GM12878 (cell line): ENCODE data around the gene BBS9. TPM values are rescaled to one million over a fixed set of nuclear protein-coding genes. Genes with fewer than 3 reads are reported as not detected.

Source experiments
- ATAC-seq: fragments of 200-7000 bp; cut with Tn5 transposase; 3 replicates; pipeline ENCODE4 v1.9.1; 2020; ENCODE audit warnings: mild to moderate bottlenecking, moderate library complexity
- BruUV-seq: library from RNA; stranded (reverse); fragments of 400-500 nt; replicated peaks from 2 replicates; lab custom pipeline; 2021; lab: Mats Ljungman, UMichigan
- CTCF ChIA-PET: fragments of 300-600 bp; sonication (Branson Sonifier 250); formaldehyde crosslinking; extraction: SDS; loops from one replicate; lab custom pipeline; 2021; ENCODE audit warnings: inconsistent platforms; lab: Yijun Ruan, JAX
- POLR2A ChIA-PET: fragments of 350-600 bp; formaldehyde crosslinking; extraction: SDS; loops from one replicate; lab custom pipeline; 2021; ENCODE audit warnings: inconsistent platforms; lab: Charles Lee
- RAD21 ChIA-PET: fragments of 300-600 bp; sonication (Branson Sonifier 250); formaldehyde crosslinking; loops from one replicate; lab custom pipeline; 2023; ENCODE audit warnings: antibody characterized with exemption; ENCODE audit not compliant: unreplicated experiment; lab: Charles Lee
- SMC1A ChIA-PET: fragments of 300-600 bp; sonication (Branson Sonifier 250); formaldehyde crosslinking; loops from one replicate; lab custom pipeline; 2023; ENCODE audit not compliant: unreplicated experiment, uncharacterized antibody; lab: Charles Lee
- DNase-seq: peaks from one replicate; pipeline ENCODE4 v3.0.0-alpha.2; 2011; ENCODE audit warnings: low read depth, low spot score
- FAIRE-seq: peaks from 3 replicates; lab custom pipeline; 2011; peaks lifted over from hg19 to GRCh38; lab: Jason Lieb, UNC
- H2AFZ ChIP-seq: 2 replicates; pipeline ENCODE4 v1.6.0; 2011; ENCODE audit warnings: low read depth, low read length, control low read depth; ENCODE audit not compliant: control insufficient read depth
- H3K27ac ChIP-seq: 2 replicates; pipeline ENCODE4 v1.5.1; 2011; ENCODE audit warnings: control low read depth; ENCODE audit not compliant: control insufficient read depth, insufficient read depth
- H3K27me3 ChIP-seq, 2 experiments: replicated peaks in 1 of 2; 2 replicates each; pipeline versions ENCODE4 v1.6.0 to v1.6.1; 2011; ENCODE audit warnings: low read length in 1 of 2; ENCODE audit not compliant: control insufficient read depth in 2 of 2, insufficient read depth in 2 of 2
- H3K36me3 ChIP-seq, 2 experiments: 2 replicates each; pipeline ENCODE4 v1.5.1; 2011; ENCODE audit warnings: low read length in 1 of 2; ENCODE audit not compliant: control insufficient read depth in 2 of 2, insufficient read depth in 2 of 2
- H3K4me1 ChIP-seq: 2 replicates; pipeline ENCODE4 v1.6.1; 2011; ENCODE audit warnings: mild to moderate bottlenecking, low read length, moderate library complexity, mixed read lengths; ENCODE audit not compliant: control insufficient read depth, insufficient read depth
- H3K4me2 ChIP-seq: 2 replicates; pipeline ENCODE4 v1.6.0; 2011; ENCODE audit warnings: control low read depth; ENCODE audit not compliant: control insufficient read depth, insufficient read depth
- H3K4me3 ChIP-seq: fragments of 200-600 bp; sonication (generic); 2 replicates; pipeline ENCODE4 v1.5.1; 2016
- H3K79me2 ChIP-seq: 2 replicates; pipeline ENCODE4 v1.6.0; 2011; ENCODE audit warnings: low read length; ENCODE audit not compliant: control insufficient read depth, insufficient read depth
- H3K9ac ChIP-seq: 2 replicates; pipeline ENCODE4 v1.8.0; 2011; ENCODE audit warnings: low read length, control low read depth, mixed read lengths; ENCODE audit not compliant: control insufficient read depth, insufficient read depth
- H3K9me3 ChIP-seq: replicated peaks from 3 replicates; pipeline ENCODE4 v1.5.1; 2011; ENCODE audit warnings: mild to moderate bottlenecking, low read length; ENCODE audit not compliant: control insufficient read depth, insufficient read depth
- H4K20me1 ChIP-seq: 2 replicates; pipeline ENCODE4 v1.6.0; 2011; ENCODE audit not compliant: control insufficient read depth, insufficient read depth
- CHD2 ChIP-seq: IDR thresholded peaks from 2 replicates; pipeline ENCODE4 v1.6.1; 2011; ENCODE audit warnings: low read depth, low read length, improper control_type of control experiment, borderline replicate concordance
- CUX1 ChIP-seq: IDR thresholded peaks from 2 replicates; pipeline ENCODE4 v1.6.1; 2012; ENCODE audit warnings: improper control_type of control experiment, low read depth, low read length; ENCODE audit not compliant: insufficient replicate concordance
- EED ChIP-seq: sonication (generic); IDR thresholded peaks from 2 replicates; pipeline ENCODE4 v1.6.1; 2016; ENCODE audit warnings: antibody characterized with exemption, low read depth
- ETV6 ChIP-seq, 2 experiments: fragments of 450-650 bp in 1 of 2; IDR thresholded peaks in 1 of 2; conservative IDR thresholded peaks in 1 of 2; 2 replicates each; pipeline ENCODE4 v1.6.1; 2014; ENCODE audit warnings: antibody characterized with exemption in 1 of 2, borderline replicate concordance in 1 of 2, low read depth in 1 of 2, mild to moderate bottlenecking in 1 of 2, moderate library complexity in 1 of 2
- NFIC ChIP-seq: IDR thresholded peaks from 2 replicates; pipeline ENCODE4 v1.6.1; 2012; ENCODE audit warnings: low read depth, mild to moderate bottlenecking, inconsistent platforms, low read length, moderate library complexity
- SMC3 ChIP-seq: IDR thresholded peaks from 2 replicates; pipeline ENCODE4 v1.6.1; 2011; ENCODE audit warnings: low read length, improper control_type of control experiment, borderline replicate concordance
- SRF ChIP-seq, 2 experiments: IDR thresholded peaks; 2 replicates each; pipeline ENCODE4 v1.6.1; 2011; ENCODE audit warnings: low read depth in 2 of 2, low read length in 2 of 2, mild to moderate bottlenecking in 1 of 2, moderate library complexity in 1 of 2
- ZNF217 ChIP-seq: fragments of 450-650 bp; IDR thresholded peaks from 2 replicates; pipeline ENCODE4 v1.6.1; 2017; ENCODE audit warnings: antibody characterized with exemption, mild to moderate bottlenecking
- ZNF622 ChIP-seq: fragments of 450-650 bp; IDR thresholded peaks from 2 replicates; pipeline ENCODE4 v1.6.1; 2017; ENCODE audit warnings: mild to moderate bottlenecking, inconsistent platforms
- WGBS: methylation state at CpG from one replicate; pipeline ENCODE4 v1.1.6; 2016; ENCODE audit warnings: low lambda C conversion rate; ENCODE audit not compliant: insufficient replicate concordance, insufficient coverage; ENCODE audit errors: missing lambda C conversion rate; 5-methylcytosine and 5-hydroxymethylcytosine counted together
- in situ Hi-C: fragments of 300-500 bp; cut with MboI; formaldehyde crosslinking; loops from 9 replicates; pipeline ENCODE4 v1.14.3; 2018; ENCODE audit warnings: mixed read lengths
- intact Hi-C: fragments of 100-400 bp; cut with micrococcal nuclease; formaldehyde crosslinking; loops from one replicate; pipeline ENCODE4 v1.14.2; 2022; ENCODE audit not compliant: unreplicated experiment
- polyA plus RNA-seq, 11 experiments: library from polyadenylated mRNA; depleted of rRNA in 4 of 11; unstranded in 6 of 11; stranded (reverse) in 5 of 11; fragments of >200 nt; fragmentation: Nextera tagmentation in 4 of 11; fragmentation: Illumina TruSeq in 1 of 11; extraction: Ambion mirVana in 4 of 11; extraction: Trizol in 1 of 11; gene quantifications; 1 replicate in 1 of 11; 2 replicates in 10 of 11; pipeline versions ENCODE4 v1.2.1 to v1.2.3, GENCODE V29; 2011 to 2016; ENCODE audit warnings: inconsistent platforms in 2 of 11, missing spikeins in 2 of 11, low read depth in 1 of 11
- total RNA-seq, 4 experiments: library from RNA; depleted of rRNA in 3 of 4; stranded (reverse); fragments of >200 nt in 3 of 4; fragmentation: Illumina TruSeq in 1 of 4; extraction: Trizol in 1 of 4; gene quantifications; 2 replicates each; pipeline versions ENCODE4 v1.2.1 to v1.2.3, GENCODE V29; 2013 to 2021

Gene BBS9
- total and polyA plus RNA-seq, 10 of the 15 experiments (the other 5 are each of a cell fraction or from before 2014, with no cell fraction given), result 1.2 to 5.6 (median 2.3) TPM

GRCh38 chr7:33623267-33623666 is 493.9 kb downstream of the BBS9 start:
- CTCF ChIA-PET, result no interaction called here
- DNase-seq (no peak), ATAC-seq (no peak), FAIRE-seq (no peak)
- Histone ChIP-seq H4K20me1 (no peaks in the 10 kb centered on the region), H3K4me1 (no peaks in the 10 kb centered on the region), H3K36me3 (no peaks in the 10 kb centered on the region), H3K79me2 (no peaks in the 10 kb centered on the region), H2AFZ (no peak overlapping the region), H3K4me3 (no peak overlapping the region), H3K9ac (no peak overlapping the region), H3K9me3 (no peaks in the 10 kb centered on the region), H3K4me2 (no peak overlapping the region), H3K27ac (no peak overlapping the region), H3K27me3 (no peaks in the 10 kb centered on the region)
- POLR2A ChIA-PET, result no interaction called here
- 33% methylated on average over 1 of the region's 1 CpG for WGBS
- SMC1A ChIA-PET, result interaction anchor here (1.6 kb wide), 1 partner anchor 18 kb away, joined by 3 read pairs; no protein-coding TSS in a partner anchor
- RAD21 ChIA-PET, result no interaction called here
- in situ Hi-C loops, result no loop called here
- TF ChIP-seq SRF (IDR thresholded peaks at IDR 0.05; ENCODE audit: low read depth in 2 of 2, low read length in 2 of 2), result no peak
- TF ChIP-seq ZNF622, result no peak
- TF ChIP-seq ETV6 (conservative IDR thresholded peaks at IDR 0.05 in 1 of 2, IDR thresholded peaks at IDR 0.05 in 1 of 2; ENCODE audit: borderline replicate concordance in 1 of 2, low read depth in 1 of 2), result no peak
- no peak for TF ChIP-seq NFIC
- TF ChIP-seq EED, result no peak
- TF ChIP-seq CHD2, result no peak
- BruUV-seq, result no TSS peak
- intact Hi-C loops, result no loop called here

GRCh38 chr7:33624215-33624614 is 494.9 kb downstream of the BBS9 start:
- SMC1A ChIA-PET, result interaction anchor here (1.0 to 1.6 kb wide), 2 partner anchors 11 to 17 kb away, joined by 3 read pairs; no protein-coding TSS in a partner anchor
- no peaks in the 10 kb centered on the region for H3K36me3 ChIP-seq
- no peak overlapping the region for H2AFZ ChIP-seq
- POLR2A ChIA-PET, result no interaction called here
- RAD21 ChIA-PET, result no interaction called here
- no peaks in the 10 kb centered on the region for H3K4me1 ChIP-seq
- H3K9me3 ChIP-seq, result no peaks in the 10 kb centered on the region
- no peaks in the 10 kb centered on the region for H3K79me2 ChIP-seq
- DNase-seq, result no peak
- in situ Hi-C loops, result no loop called here
- no peak for FAIRE-seq
- CTCF ChIA-PET, result no interaction called here
- H3K27ac ChIP-seq, result no peak overlapping the region
- no peaks in the 10 kb centered on the region for H3K27me3 ChIP-seq
- no peak overlapping the region for H3K9ac ChIP-seq
- BruUV-seq, result no TSS peak
- ATAC-seq, result no peak
- no peak overlapping the region for H3K4me2 ChIP-seq
- H3K4me3 ChIP-seq, result no peak overlapping the region
- intact Hi-C loops, result no loop called here
- H4K20me1 ChIP-seq, result no peaks in the 10 kb centered on the region
- TF ChIP-seq ZNF217 (no peak), CUX1 (no peak), SMC3 (no peak)
